ENCODE results near the gene KPNA4. TPM values are rescaled to one million over a fixed set of nuclear protein-coding genes. Genes with fewer than 3 reads are reported as not detected.
"Not testable (repeated sequence)": the region's sequence is repeated elsewhere in the genome, so short reads cannot be mapped to it uniquely, and the experiment has no call there.

The KPNA4 gene
- total RNA-seq, 4 donors from 2014 or later: 25.7 to 43.6 (median 33.7) TPM

- DNase-seq (ENCODE audit: low spot score) (no peak), ATAC-seq (ENCODE audit: low FRiP score) (no peak)
- TF ChIP-seq, protein P1, sequence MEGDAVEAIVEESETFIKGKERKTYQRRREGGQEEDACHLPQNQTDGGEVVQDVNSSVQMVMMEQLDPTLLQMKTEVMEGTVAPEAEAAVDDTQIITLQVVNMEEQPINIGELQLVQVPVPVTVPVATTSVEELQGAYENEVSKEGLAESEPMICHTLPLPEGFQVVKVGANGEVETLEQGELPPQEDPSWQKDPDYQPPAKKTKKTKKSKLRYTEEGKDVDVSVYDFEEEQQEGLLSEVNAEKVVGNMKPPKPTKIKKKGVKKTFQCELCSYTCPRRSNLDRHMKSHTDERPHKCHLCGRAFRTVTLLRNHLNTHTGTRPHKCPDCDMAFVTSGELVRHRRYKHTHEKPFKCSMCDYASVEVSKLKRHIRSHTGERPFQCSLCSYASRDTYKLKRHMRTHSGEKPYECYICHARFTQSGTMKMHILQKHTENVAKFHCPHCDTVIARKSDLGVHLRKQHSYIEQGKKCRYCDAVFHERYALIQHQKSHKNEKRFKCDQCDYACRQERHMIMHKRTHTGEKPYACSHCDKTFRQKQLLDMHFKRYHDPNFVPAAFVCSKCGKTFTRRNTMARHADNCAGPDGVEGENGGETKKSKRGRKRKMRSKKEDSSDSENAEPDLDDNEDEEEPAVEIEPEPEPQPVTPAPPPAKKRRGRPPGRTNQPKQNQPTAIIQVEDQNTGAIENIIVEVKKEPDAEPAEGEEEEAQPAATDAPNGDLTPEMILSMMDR (IDR thresholded peaks at IDR 0.05): no peak
Observed at GRCh38 chr3:160544844-160545503, 20.4 kb downstream of the KPNA4 start.

DNA sequence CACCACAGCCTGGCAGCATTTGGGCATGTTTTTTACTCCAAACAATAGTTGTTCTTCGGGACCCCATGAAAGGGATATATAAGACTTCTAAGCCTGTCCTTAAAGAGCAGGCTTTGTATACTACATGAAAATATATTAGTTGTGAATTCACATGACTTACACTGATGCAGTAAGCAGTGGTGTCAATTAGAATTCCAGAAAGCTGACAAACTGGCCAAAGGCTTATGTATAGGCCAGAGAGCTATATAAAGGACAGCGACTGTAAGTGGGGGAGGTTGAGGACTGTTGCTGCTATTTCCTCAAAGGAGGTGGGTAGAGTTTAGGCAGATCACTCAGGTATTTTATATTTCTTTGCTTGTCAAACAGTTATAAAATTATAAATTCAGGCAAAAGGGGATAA is 24.8 kb downstream of the KPNA4 start:
- ATAC-seq (ENCODE audit: low FRiP score) (no peak), DNase-seq (ENCODE audit: low spot score) (no peak)
- TF ChIP-seq, protein P1 (IDR thresholded peaks at IDR 0.05): no peak

- no peak for ATAC-seq (ENCODE audit: low FRiP score)
- DNase-seq (ENCODE audit: low spot score): no peak
- TF ChIP-seq, protein P1 (IDR thresholded peaks at IDR 0.05): no peak
Observed at GRCh38 chr3:160538895-160539294, 26.5 kb downstream of the KPNA4 start.

DNA sequence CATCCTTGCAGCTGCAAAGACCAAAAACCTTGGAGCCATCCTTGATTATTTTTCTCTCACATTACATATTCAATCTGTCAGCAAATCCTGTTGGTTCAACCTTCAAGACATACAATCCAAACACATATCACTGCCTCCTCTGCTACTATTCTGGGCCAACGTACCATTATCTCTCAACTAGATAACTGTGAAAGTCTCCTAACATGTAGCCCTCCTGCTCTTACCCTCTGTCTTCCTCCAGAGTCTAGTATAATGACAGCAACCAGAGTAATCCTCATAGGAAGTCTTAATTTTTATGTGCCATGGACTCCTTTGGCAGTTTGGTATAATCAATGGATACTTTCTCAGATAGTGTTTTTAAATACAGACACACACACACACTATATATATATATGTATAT is 27.6 kb downstream of the KPNA4 start:
- no peak for DNase-seq (ENCODE audit: low spot score)
- ATAC-seq (ENCODE audit: low FRiP score): no peak
- TF ChIP-seq, protein P1 (IDR thresholded peaks at IDR 0.05): no peak

DNA sequence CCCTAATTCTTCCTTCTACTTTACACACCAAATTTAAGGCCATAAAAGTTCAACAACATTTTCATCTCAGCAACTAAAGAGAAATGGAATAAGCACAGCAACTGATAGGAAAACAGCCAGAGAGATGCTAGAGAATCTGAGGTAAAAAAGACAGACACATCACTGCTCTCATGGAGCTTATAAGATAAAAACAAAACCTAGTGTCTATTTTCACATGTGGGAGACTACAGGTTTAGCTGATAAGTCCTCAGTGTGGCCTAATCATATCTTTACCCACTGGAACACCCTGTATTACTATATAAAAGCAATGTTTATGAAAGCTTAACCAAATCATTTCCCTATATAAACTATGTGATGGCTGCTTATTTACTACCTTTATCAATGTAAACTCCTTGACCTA is 33.0 kb downstream of the KPNA4 start:
- DNase-seq (ENCODE audit: low spot score) (no peak), ATAC-seq (ENCODE audit: low FRiP score) (no peak)
- TF ChIP-seq, protein P1 (IDR thresholded peaks at IDR 0.05): no peak

GRCh38 chr3:160531311-160531710 is 34.1 kb downstream of the KPNA4 start:
- TF ChIP-seq, protein P1 (IDR thresholded peaks at IDR 0.05): no peak

DNA sequence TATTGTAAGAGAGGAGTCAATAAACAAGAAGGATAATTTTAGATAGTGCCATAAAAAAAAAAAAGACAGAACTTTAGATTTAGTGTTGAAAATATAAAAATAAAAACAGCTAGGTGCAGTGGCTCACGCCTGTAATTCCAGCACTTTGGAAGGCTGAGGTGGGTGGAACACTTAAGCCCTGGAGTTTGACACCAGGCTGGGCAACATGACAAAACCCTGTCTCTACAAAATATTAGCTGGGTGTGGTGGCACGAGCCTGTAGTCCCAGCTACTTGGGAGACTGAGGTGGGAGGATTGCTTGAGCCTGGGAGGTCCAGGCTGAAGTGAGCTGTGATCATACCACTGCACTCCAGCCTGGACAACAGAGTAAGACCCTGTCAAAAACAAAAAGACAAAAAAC is 49.0 kb downstream of the KPNA4 start:
- DNase-seq (ENCODE audit: low spot score); ATAC-seq (ENCODE audit: low FRiP score): not testable (repeated sequence)

More at GRCh38 chr3:160531311-160531710, 34.1 kb downstream of the KPNA4 start:
- ATAC-seq (ENCODE audit: low FRiP score) (no peak), DNase-seq (ENCODE audit: low spot score) (no peak)
